OCI-LY1 (cell line): ENCODE results near the gene SPATS2L.

Source experiments
- H2AFZ ChIP-seq: fragments of 200-600 bp; sonication (generic), shearing (Covaris generic); 2 replicates; pipeline ENCODE4 v1.6.0; 2014; ENCODE audit warnings: antibody characterized with exemption, mild to moderate bottlenecking, low read length
- H3F3A ChIP-seq: fragments of 200-600 bp; sonication (generic), shearing (Covaris generic); 2 replicates; pipeline ENCODE4 v1.6.0; 2014; ENCODE audit warnings: mild to moderate bottlenecking, antibody characterized with exemption, low read length, moderate library complexity; ENCODE audit not compliant: insufficient read depth
- H3K27ac ChIP-seq: fragments of 200-600 bp; sonication (generic); 2 replicates; pipeline ENCODE4 v1.5.1; 2014; ENCODE audit warnings: low read length, mixed run types, mild to moderate bottlenecking, low read depth; ENCODE audit not compliant: poor library complexity, severe bottlenecking
- H3K27me3 ChIP-seq: fragments of 200-600 bp; sonication (generic); 2 replicates; pipeline ENCODE4 v1.6.0; 2014; ENCODE audit warnings: antibody characterized with exemption, mild to moderate bottlenecking, low read length, moderate library complexity; ENCODE audit not compliant: insufficient read depth
- H3K36me3 ChIP-seq: fragments of 200-600 bp; sonication (generic); 2 replicates; pipeline ENCODE4 v1.6.1; 2014; ENCODE audit warnings: mild to moderate bottlenecking, antibody characterized with exemption, low read length, moderate library complexity, mixed read lengths; ENCODE audit not compliant: insufficient read depth
- H3K4me1 ChIP-seq: fragments of 200-600 bp; sonication (generic); 2 replicates; pipeline ENCODE4 v1.5.1; 2014; ENCODE audit warnings: mild to moderate bottlenecking, low read length, moderate library complexity; ENCODE audit not compliant: insufficient read depth, severe bottlenecking
- H3K4me2 ChIP-seq: fragments of 200-600 bp; sonication (generic), shearing (Covaris generic); 2 replicates; pipeline ENCODE4 v1.6.1; 2014; ENCODE audit warnings: low read length
- H3K4me3 ChIP-seq: fragments of 200-600 bp; sonication (generic); 2 replicates; pipeline ENCODE4 v1.5.1; 2014; ENCODE audit warnings: low read length, low read depth, mild to moderate bottlenecking, mixed read lengths; ENCODE audit not compliant: poor library complexity, severe bottlenecking
- H3K79me2 ChIP-seq: fragments of 200-600 bp; shearing (Covaris generic); 2 replicates; pipeline ENCODE4 v1.6.1; 2016; ENCODE audit warnings: mixed run types, low read length, mixed read lengths; ENCODE audit not compliant: insufficient read depth
- H3K9ac ChIP-seq: fragments of 200-600 bp; sonication (generic), shearing (Covaris generic); 2 replicates; pipeline ENCODE4 v1.6.1; 2014; ENCODE audit warnings: mild to moderate bottlenecking, low read length, mixed read lengths
- H3K9me2 ChIP-seq: fragments of 200-600 bp; sonication (generic), shearing (Covaris generic); 2 replicates; pipeline ENCODE4 v1.6.1; 2014; ENCODE audit warnings: low read depth, mild to moderate bottlenecking, low read length, mixed read lengths
- H3K9me3 ChIP-seq: fragments of 200-600 bp; shearing (Covaris generic); 2 replicates; pipeline ENCODE4 v1.6.1; 2014; ENCODE audit warnings: low read length, mixed read lengths
- H4K20me1 ChIP-seq: fragments of 200-600 bp; sonication (generic), shearing (Covaris generic); 2 replicates; pipeline ENCODE4 v1.6.0; 2016; ENCODE audit warnings: mild to moderate bottlenecking, low read length; ENCODE audit not compliant: insufficient read depth
- CTCF ChIP-seq: fragments of 200-600 bp; sonication (generic), shearing (Covaris generic); IDR thresholded peaks from 2 replicates; pipeline ENCODE4 v1.5.1; 2017; ENCODE audit warnings: mild to moderate bottlenecking, antibody characterized with exemption, low read length, moderate library complexity, mixed read lengths
- EZH2 ChIP-seq: fragments of 200-600 bp; sonication (generic), shearing (Covaris generic); IDR thresholded peaks from 2 replicates; pipeline ENCODE4 v1.8.0; 2017; ENCODE audit warnings: borderline replicate concordance, mixed run types, mild to moderate bottlenecking, antibody characterized with exemption, low read length, moderate library complexity, mixed read lengths

Gene SPATS2L

GRCh38 chr2:200471928-200472645, 165.6 kb downstream of the SPATS2L start:
- H3K4me2 ChIP-seq = no peak overlapping the region; the same call in 1 of the 2 replicates
- H3K27ac ChIP-seq = peak overlapping the region; percentile 61
- H3K9me2 ChIP-seq = no peaks in the 10 kb centered on the region
- H3K36me3 ChIP-seq = no peaks in the 10 kb centered on the region
- no peaks in the 10 kb centered on the region for H3K9me3 ChIP-seq
- no peaks in the 10 kb centered on the region; the same call in 1 of the 2 replicates for H3K79me2 ChIP-seq
- H3K9ac ChIP-seq = no peak overlapping the region; the same call in 1 of the 2 replicates
- H3K4me1 ChIP-seq = peaks cover 88% of the 10 kb centered on the region
- no peak overlapping the region for H3K4me3 ChIP-seq
- no peaks in the 10 kb centered on the region for H3K27me3 ChIP-seq
- H3F3A ChIP-seq = no peaks in the 10 kb centered on the region
- no peak overlapping the region for H2AFZ ChIP-seq
- no peaks in the 10 kb centered on the region for H4K20me1 ChIP-seq
- TF ChIP-seq EZH2 = no peak

GRCh38 chr2:200472853-200473464, 166.5 kb downstream of the SPATS2L start:
- Histone ChIP-seq H3K4me2 (no peak overlapping the region; the same call in 1 of the 2 replicates), H4K20me1 (no peaks in the 10 kb centered on the region), H3K27ac (peak overlapping the region; percentile 61), H3K4me3 (no peak overlapping the region), H3K79me2 (no peaks in the 10 kb centered on the region; the same call in 1 of the 2 replicates), H3F3A (no peaks in the 10 kb centered on the region), H3K4me1 (peaks cover 86% of the 10 kb centered on the region), H3K9me2 (no peaks in the 10 kb centered on the region), H3K9ac (no peak overlapping the region), H3K36me3 (no peaks in the 10 kb centered on the region), H3K9me3 (no peaks in the 10 kb centered on the region), H2AFZ (no peak overlapping the region), H3K27me3 (no peaks in the 10 kb centered on the region)
- TF ChIP-seq CTCF (no peak), EZH2 (no peak)

GRCh38 chr2:200475795-200476194, 169.3 kb downstream of the SPATS2L start:
- Histone ChIP-seq H3K4me3 (peak overlapping the region; percentile 65), H2AFZ (no peak overlapping the region), H3K27me3 (no peaks in the 10 kb centered on the region), H3K36me3 (no peaks in the 10 kb centered on the region), H3K4me1 (peaks cover 67% of the 10 kb centered on the region), H3K9me3 (no peaks in the 10 kb centered on the region), H4K20me1 (no peaks in the 10 kb centered on the region), H3K27ac (peak overlapping the region; percentile 60), H3K79me2 (no peaks in the 10 kb centered on the region; the same call in 1 of the 2 replicates), H3F3A (no peaks in the 10 kb centered on the region), H3K9ac (peak overlapping the region; percentile 70; the same call in 1 of the 2 replicates), H3K4me2 (peak overlapping the region; percentile 73), H3K9me2 (no peaks in the 10 kb centered on the region)
- TF ChIP-seq CTCF (no peak), EZH2 (no peak)
